Activated naive CD4-positive, alpha-beta T cell treated with anti-CD3 and anti-CD28 coated beads, Interleukin-2, amount 50 U/mL, for 24 hours (primary cell): ENCODE data around the gene PAN3.

Experiments
- H3K27ac Mint-ChIP-seq: one replicate; pipeline ENCODE4 v1.8.0; 2021; ENCODE audit warnings: mild to moderate bottlenecking, mixed read lengths
- H3K27me3 Mint-ChIP-seq: one replicate; pipeline ENCODE4 v1.8.0; 2021; ENCODE audit warnings: mixed read lengths
- H3K36me3 Mint-ChIP-seq: one replicate; pipeline ENCODE4 v1.8.0; 2021; ENCODE audit warnings: mixed read lengths
- H3K4me1 Mint-ChIP-seq: one replicate; pipeline ENCODE4 v1.8.0; 2021; ENCODE audit warnings: mixed read lengths
- H3K4me3 Mint-ChIP-seq: one replicate; pipeline ENCODE4 v1.8.0; 2021; ENCODE audit warnings: mild to moderate bottlenecking, mixed read lengths
- H3K9me3 Mint-ChIP-seq: one replicate; pipeline ENCODE4 v1.8.0; 2021; ENCODE audit warnings: mixed read lengths

PAN3 gene

GRCh38 chr13:28286263-28286662 lies 147.9 kb downstream of the PAN3 start:
- Mint-ChIP-seq H3K4me1 (no peaks in the 10 kb centered on the region), H3K27me3 (no peaks in the 10 kb centered on the region), H3K4me3 (no peak overlapping the region), H3K9me3 (no peaks in the 10 kb centered on the region), H3K36me3 (peaks cover 25% of the 10 kb centered on the region), H3K27ac (no peak overlapping the region)

GRCh38 chr13:28297341-28297740 lies 159.0 kb downstream of the PAN3 start:
- no peaks in the 10 kb centered on the region for H3K27me3 Mint-ChIP-seq
- H3K9me3 Mint-ChIP-seq: no peaks in the 10 kb centered on the region
- no peak overlapping the region for H3K4me3 Mint-ChIP-seq
- H3K27ac Mint-ChIP-seq: peak overlapping the region; percentile 3
- peaks cover 13% of the 10 kb centered on the region for H3K4me1 Mint-ChIP-seq
- peaks cover 13% of the 10 kb centered on the region for H3K36me3 Mint-ChIP-seq

DNA sequence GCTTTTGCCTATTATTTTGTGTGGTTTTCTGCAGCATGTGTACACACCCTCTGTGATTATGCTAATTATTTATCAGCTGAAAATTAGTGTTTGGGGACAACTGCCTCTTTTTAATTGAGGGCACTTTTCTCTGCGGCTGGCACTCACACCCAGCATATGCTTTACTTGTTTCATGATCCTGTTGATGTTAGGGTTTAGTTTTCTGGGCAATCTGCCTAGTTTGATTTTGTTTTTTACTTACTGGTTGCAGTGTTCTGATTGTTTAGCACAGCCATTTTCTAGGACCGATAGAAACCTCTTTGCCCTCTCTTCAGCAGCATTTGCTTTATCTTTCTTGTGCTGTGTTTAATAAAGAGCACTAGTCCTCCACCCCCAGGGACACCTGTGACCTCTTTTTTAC lies 161.6 kb downstream of the PAN3 start:
- H3K36me3 Mint-ChIP-seq: peaks cover 8% of the 10 kb centered on the region
- peaks cover 13% of the 10 kb centered on the region for H3K4me1 Mint-ChIP-seq
- no peaks in the 10 kb centered on the region for H3K9me3 Mint-ChIP-seq
- H3K4me3 Mint-ChIP-seq: no peak overlapping the region
- H3K27me3 Mint-ChIP-seq: no peaks in the 10 kb centered on the region
- no peak overlapping the region for H3K27ac Mint-ChIP-seq

GRCh38 chr13:28301839-28302238 lies 163.5 kb downstream of the PAN3 start:
- H3K4me1 Mint-ChIP-seq: peaks cover 13% of the 10 kb centered on the region
- H3K4me3 Mint-ChIP-seq: no peak overlapping the region
- no peaks in the 10 kb centered on the region for H3K36me3 Mint-ChIP-seq
- no peak overlapping the region for H3K27ac Mint-ChIP-seq
- H3K27me3 Mint-ChIP-seq: no peaks in the 10 kb centered on the region
- H3K9me3 Mint-ChIP-seq: no peaks in the 10 kb centered on the region

- Mint-ChIP-seq H3K4me1 (peaks cover 8% of the 10 kb centered on the region), H3K27me3 (peaks cover 2% of the 10 kb centered on the region), H3K36me3 (no peaks in the 10 kb centered on the region), H3K9me3 (no peaks in the 10 kb centered on the region), H3K27ac (no peak overlapping the region), H3K4me3 (no peak overlapping the region)
Measured at GRCh38 chr13:28306325-28306724, 168.0 kb downstream of the PAN3 start.

GRCh38 chr13:28313579-28313978 lies 175.2 kb downstream of the PAN3 start:
- Mint-ChIP-seq H3K27me3 (no peaks in the 10 kb centered on the region), H3K27ac (no peak overlapping the region), H3K4me1 (no peaks in the 10 kb centered on the region), H3K4me3 (no peak overlapping the region), H3K36me3 (no peaks in the 10 kb centered on the region), H3K9me3 (no peaks in the 10 kb centered on the region)

DNA sequence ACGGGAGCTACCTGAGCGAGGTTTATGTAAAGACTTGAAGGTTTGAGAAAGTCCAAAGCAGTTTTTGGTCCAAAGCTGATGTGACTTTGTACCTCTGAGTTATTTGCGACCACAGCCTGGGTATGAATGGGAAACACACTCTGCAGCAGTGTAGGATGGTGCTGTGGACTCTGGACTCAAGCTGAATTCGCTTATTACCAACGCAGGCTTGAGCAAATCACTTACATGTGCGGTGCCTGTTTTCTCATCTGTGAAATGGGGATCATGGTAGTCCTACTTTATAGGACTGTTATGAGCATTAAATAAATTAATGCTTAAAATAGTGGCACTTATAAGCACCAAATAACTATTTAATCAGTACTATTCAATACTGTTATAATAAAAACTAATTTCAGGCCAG lies 176.5 kb downstream of the PAN3 start:
- no peaks in the 10 kb centered on the region for H3K36me3 Mint-ChIP-seq

DNA sequence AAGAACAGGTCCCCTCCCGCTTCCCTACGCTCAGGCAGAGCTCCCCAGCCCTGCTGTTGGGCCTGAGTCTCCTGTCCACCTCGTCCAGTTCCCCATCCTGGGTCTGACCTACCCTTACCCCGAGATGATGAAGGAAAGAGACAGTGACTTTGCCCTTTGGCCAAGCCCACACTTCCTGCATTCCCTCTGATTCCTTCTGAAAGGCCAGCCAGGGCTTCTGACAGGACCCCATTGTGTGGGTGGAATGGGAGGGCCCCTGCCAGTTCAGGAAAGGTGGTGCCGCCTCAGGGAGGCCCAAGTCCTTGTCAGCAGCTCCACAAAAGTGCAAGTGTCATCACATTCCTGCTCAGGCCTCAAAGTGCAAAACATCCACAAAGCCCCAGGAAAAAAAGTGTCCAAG lies 177.8 kb downstream of the PAN3 start:
- Mint-ChIP-seq H3K4me1 (no peaks in the 10 kb centered on the region), H3K36me3 (no peaks in the 10 kb centered on the region), H3K27me3 (no peaks in the 10 kb centered on the region), H3K4me3 (no peak overlapping the region), H3K27ac (no peak overlapping the region), H3K9me3 (no peaks in the 10 kb centered on the region)

More for the DNA sequence above, 176.5 kb downstream of the PAN3 start:
- H3K4me1 Mint-ChIP-seq: no peaks in the 10 kb centered on the region
- no peaks in the 10 kb centered on the region for H3K27me3 Mint-ChIP-seq
- no peak overlapping the region for H3K27ac Mint-ChIP-seq
- no peak overlapping the region for H3K4me3 Mint-ChIP-seq
- no peaks in the 10 kb centered on the region for H3K9me3 Mint-ChIP-seq

DNA sequence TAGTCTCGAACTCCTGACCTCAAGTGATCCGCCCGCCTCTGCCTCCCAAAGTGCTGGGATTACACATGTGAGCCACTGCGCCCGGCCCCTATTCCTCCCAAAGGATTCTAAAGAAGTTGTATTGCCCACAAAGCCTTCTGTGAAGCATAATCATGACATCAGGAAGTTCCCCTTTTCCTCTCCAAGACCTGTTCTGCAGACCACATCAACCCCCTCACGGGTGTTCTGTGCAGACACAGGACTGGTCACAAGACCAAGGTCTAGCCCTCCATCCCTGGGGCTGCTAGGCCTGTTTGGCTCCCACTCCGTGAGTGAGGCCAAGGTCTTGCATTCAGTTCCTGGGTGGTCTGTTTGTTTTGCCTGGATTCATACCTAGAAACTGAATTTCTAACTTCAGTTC lies 178.5 kb downstream of the PAN3 start:
- no peaks in the 10 kb centered on the region for H3K9me3 Mint-ChIP-seq
- H3K27ac Mint-ChIP-seq: no peak overlapping the region
- no peak overlapping the region for H3K4me3 Mint-ChIP-seq
- H3K27me3 Mint-ChIP-seq: no peaks in the 10 kb centered on the region
- H3K36me3 Mint-ChIP-seq: no peaks in the 10 kb centered on the region
- H3K4me1 Mint-ChIP-seq: no peaks in the 10 kb centered on the region

DNA sequence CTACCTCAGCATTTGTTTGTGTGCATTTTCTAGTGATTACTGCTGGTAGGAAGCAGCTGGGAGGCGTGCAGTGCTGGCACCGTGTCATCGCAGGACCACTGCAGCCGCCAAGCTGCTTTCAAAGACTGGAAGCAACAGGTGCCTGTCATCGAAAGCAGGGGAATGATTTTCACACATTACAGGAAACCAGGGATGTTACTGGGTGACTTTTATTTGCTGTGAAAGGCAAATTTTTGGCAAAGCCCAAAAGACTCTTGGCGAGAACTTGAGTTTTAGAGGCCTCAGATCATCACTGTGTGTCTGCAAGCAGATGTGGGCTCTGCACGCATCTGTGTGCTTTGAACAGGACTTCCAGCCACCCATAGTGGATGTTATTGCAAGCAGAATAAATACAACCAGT lies 180.2 kb downstream of the PAN3 start:
- Mint-ChIP-seq H3K4me3 (no peak overlapping the region), H3K27ac (no peak overlapping the region), H3K27me3 (no peaks in the 10 kb centered on the region), H3K9me3 (no peaks in the 10 kb centered on the region), H3K4me1 (no peaks in the 10 kb centered on the region), H3K36me3 (no peaks in the 10 kb centered on the region)

GRCh38 chr13:28319528-28319927 lies 181.2 kb downstream of the PAN3 start:
- Mint-ChIP-seq H3K36me3 (no peaks in the 10 kb centered on the region), H3K4me1 (peaks cover 3% of the 10 kb centered on the region), H3K4me3 (no peak overlapping the region), H3K27me3 (no peaks in the 10 kb centered on the region), H3K27ac (no peak overlapping the region), H3K9me3 (no peaks in the 10 kb centered on the region)

DNA sequence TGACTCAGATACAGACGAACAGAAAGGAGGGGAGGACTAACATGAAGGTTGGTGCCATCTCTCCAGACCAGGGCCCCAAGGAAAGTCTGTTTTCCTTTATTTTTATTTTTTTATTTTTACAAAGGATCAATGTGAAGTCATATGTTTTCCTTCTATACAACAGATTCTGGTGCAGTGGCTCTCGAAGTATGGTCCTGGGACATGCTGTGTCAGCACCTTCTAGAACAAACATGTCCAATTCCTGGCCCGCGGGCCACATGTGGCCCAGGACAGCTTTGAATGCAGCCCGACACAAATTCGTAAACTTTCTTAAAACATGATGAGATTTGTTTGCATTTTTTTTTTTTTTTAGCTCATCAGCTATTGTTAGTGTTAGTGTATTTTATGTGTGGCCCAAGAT lies 181.9 kb downstream of the PAN3 start:
- no peaks in the 10 kb centered on the region for H3K9me3 Mint-ChIP-seq
- peaks cover 3% of the 10 kb centered on the region for H3K4me1 Mint-ChIP-seq
- no peaks in the 10 kb centered on the region for H3K36me3 Mint-ChIP-seq
- H3K27me3 Mint-ChIP-seq: no peaks in the 10 kb centered on the region
- no peak overlapping the region for H3K4me3 Mint-ChIP-seq
- H3K27ac Mint-ChIP-seq: no peak overlapping the region

DNA sequence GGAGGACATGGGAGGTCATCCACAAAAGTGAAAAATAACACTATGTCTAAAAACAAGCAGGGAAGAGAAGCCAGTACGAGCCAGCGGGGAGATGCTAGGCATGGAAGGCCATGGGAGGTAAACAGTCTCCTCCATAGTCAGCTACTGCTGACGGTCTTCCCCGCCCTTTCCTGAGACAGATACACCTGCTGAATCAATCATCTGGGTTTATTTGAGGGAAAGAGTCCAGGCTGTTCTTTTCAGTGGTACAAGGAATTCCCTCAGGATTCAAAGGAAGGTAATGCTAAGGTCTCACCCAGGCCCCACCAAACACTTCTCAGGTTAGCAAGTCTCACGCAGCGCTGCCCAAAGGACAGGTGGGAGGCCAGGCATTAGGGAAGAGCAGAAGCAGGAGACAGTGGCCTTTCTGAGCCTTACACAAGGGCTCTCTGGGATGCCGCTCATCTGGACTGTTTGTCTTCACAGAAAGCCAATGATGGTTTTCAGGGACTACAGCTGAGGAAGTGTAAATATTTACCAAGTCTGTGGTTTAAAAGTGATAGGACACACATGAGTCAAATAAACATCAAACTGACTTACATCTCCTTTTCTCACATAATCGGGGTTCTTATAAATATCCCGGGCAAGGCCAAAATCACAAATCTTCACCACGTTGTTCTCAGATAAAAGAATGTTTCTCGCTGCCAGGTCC lies 182.7 kb downstream of the PAN3 start:
- Mint-ChIP-seq H3K27ac (no peak overlapping the region), H3K4me3 (no peak overlapping the region), H3K36me3 (no peaks in the 10 kb centered on the region), H3K4me1 (peaks cover 3% of the 10 kb centered on the region), H3K9me3 (no peaks in the 10 kb centered on the region), H3K27me3 (no peaks in the 10 kb centered on the region)

GRCh38 chr13:28321756-28322155 lies 183.4 kb downstream of the PAN3 start:
- H3K4me1 Mint-ChIP-seq: peaks cover 3% of the 10 kb centered on the region
- no peaks in the 10 kb centered on the region for H3K9me3 Mint-ChIP-seq
- H3K27ac Mint-ChIP-seq: no peak overlapping the region
- H3K27me3 Mint-ChIP-seq: no peaks in the 10 kb centered on the region
- no peaks in the 10 kb centered on the region for H3K36me3 Mint-ChIP-seq
- no peak overlapping the region for H3K4me3 Mint-ChIP-seq

DNA sequence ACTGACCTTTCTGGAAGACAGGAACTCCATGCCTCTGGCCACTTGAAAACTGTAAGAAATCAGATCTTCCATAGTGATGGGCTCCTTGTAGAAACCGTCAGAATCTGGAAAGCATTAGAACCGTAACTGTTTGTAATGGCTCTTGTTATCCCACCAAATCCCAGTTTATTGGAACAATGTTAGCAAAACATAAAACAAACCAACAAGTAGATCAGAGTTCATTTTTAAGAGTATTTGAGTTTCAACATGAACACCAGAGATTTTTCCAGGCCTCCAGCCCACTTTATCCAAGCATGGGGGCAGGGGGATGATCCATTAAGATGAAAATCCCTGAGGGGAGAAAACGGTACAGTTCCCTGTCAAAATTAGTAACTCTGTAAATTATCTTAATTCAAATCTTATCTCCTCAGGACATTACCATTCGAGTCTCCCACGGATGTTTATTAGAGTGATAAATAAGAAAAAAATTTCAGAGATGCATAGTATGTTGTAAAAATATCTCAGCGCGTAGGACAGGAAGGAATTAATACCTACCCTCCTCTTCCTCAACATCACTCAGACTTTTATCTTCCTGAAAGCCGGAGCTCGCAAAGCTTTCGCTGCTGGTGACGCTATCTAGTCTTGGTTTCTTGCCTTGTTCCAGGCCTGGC lies 184.0 kb downstream of the PAN3 start:
- no peaks in the 10 kb centered on the region for H3K9me3 Mint-ChIP-seq
- H3K4me3 Mint-ChIP-seq: no peak overlapping the region
- H3K27me3 Mint-ChIP-seq: no peaks in the 10 kb centered on the region
- no peaks in the 10 kb centered on the region for H3K36me3 Mint-ChIP-seq
- peaks cover 3% of the 10 kb centered on the region for H3K4me1 Mint-ChIP-seq
- no peak overlapping the region for H3K27ac Mint-ChIP-seq

DNA sequence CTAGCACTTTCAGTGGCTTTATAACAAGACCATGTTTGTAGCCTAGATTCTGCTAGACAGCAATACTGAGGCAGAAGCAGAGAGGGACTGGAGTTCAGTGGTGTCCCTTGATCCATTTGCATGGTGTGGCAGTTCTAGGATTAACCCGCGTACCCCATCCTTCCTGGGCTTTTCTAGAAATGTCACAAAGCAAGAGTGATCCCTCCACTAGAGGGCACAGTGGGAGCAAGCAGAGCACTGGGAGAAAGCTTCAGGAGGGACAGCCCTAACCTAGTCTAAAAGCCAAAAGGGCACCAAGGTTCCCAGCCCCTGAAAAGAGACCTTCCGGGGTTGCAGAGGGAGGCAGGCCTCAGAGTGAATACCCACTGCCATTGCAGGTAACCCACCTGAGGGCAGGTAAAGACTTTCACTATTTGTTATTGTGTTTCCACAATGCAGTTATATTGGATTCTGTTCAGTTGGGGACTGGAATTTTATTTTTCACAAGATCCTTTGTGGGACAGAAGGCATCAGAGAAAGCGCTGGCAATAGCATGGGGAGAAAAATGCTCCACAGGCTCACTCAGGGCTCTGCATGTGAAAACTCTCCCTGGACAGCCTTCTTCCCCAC lies 185.9 kb downstream of the PAN3 start:
- H3K27me3 Mint-ChIP-seq: no peaks in the 10 kb centered on the region
- H3K9me3 Mint-ChIP-seq: no peaks in the 10 kb centered on the region
- no peak overlapping the region for H3K4me3 Mint-ChIP-seq
- peaks cover 3% of the 10 kb centered on the region for H3K4me1 Mint-ChIP-seq
- no peaks in the 10 kb centered on the region for H3K36me3 Mint-ChIP-seq
- H3K27ac Mint-ChIP-seq: no peak overlapping the region
